NCI-H2196 (cell line): ENCODE results near the gene TBX4.
"Not testable (repeated sequence)": the region's sequence is repeated elsewhere in the genome, so short reads cannot be mapped to it uniquely, and the experiment has no call there.

ENCODE experiments used
- DNase-seq: peaks from one replicate; lab custom pipeline; 2025; ENCODE audit not compliant: unreplicated experiment; lab: John Stamatoyannopoulos, UW

The TBX4 gene

DNA sequence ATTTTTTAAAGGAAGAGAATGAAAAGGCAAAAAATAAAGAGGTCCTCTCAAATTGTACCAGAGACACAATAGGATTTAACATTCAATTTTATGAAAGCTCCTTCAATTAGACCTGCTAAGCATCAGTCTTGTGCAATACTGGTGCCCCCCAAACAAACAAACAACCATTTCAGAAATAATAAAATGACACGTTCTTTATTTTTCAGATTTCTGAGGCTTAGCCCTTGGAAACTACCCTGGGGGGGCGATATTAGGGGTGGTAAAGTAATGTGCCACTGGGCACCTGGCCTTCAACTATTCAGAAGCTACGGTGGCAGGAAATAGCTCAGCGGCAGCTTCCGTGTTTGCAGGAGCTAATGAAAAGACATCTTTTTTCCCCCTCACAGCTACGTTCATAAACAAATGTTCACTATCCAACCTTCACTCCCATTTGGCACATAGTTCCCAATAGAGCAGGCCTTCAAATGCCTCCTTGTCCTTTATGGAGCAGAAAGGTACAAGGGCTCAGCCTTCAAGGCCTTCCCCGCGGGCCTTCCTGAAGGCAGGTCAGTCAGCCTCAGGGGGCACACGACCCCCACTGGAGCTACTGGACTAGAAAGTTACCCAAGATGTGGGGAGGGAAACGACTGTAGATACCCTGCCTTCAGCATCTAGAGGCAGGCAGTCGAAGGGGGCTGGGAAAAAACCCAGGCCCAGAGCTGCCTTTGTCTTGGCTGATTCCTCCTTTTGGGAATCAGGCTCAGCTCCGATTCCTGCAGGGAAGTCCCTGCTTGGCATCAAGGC is 44.1 kb downstream of the TBX4 start:
- no peak for DNase-seq

DNA sequence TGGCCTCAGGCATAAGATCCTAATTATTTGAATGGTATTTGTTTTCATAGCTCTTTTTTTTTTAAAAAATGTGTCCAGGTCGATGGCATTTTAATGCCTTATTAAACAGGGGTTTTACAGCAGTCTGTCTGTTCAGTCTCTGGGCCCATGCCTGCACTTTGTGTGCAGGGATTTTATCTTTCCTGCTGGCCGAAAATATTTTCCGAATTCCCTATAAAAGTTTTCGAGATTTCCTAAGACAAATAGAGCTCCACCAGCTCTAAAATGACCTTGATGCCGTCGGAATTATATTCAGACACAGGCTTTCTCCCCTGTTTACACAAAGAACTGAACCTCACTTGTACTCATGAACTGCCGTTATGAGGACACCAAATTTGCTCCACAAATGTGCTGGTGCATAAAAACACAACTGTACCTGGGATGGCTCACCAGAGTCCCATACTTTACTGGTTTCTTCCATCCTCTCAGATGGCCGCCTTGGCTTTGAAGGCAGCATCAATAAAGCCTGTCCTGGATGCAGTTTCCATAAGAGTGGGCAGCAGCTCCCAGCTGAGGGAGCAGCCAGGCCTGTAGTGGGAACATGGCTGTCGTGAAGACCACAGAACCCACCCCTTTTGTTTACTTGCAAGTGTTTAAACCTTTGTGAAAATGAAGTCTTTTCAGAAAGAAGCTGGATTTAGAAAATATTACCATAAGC is 44.9 kb downstream of the TBX4 start:
- DNase-seq: no peak

DNA sequence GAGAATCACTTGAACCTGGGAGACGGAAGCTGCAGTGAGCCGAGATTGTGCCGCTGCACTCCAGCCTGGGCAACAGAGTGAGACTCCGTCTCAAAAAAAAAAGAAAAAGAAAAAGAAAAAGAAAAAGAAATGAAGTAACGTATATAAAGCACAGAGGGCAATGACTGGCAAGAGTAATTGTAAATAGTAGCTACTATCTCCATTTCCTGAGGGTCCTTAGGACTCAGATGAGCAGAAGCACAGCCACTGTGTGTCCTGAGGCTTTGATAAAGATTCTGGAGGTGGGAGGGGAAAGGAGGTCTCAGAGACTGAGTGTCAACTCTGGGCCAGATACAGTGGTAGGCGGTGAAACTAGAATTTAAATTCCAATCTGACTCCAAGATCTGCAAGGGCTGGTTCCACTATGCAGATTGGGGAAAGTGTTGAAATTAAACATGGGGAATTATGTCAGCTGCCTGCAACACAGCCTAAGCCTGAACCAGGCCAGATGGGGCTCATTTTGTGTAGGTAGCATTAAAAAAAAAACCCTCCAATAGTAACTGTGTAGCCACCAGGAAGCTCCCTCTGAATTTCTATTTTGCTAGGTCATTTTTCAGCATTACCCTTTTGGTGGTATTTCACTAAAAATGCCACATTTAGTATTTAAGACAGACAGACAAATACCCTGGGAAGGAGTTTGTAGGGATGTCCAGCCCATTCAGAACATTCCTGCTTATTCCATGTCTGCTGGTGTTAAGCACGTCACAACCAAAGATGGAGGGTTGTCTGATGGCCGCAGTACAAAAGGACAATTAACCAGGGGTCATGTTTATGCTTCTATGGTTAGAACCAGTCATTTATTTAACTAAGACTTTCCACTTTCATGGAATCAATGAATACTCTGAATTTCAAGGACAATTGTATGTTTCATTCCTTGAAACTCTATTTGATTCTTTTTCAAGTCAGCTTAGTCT is 46.1 kb downstream of the TBX4 start:
- DNase-seq: no peak

DNA sequence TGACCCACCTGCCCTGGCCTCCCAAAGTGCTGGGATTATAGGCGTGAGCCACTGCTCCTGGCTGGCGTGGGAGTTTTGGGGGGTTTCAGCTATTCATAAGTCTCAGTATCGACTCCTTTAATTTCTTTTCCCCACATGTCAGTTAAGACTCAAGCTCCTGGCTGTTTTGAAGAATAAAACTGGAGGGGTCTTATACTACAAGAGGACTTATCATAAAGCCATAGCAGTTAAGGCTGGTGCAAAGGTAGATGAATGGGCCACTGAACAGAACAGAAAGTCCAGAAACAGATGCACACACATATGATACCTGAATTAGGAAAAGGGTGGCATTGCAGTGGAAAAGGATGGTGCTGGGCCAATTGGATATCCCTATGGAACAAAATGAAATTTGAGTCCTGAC is 47.4 kb downstream of the TBX4 start:
- DNase-seq: no peak

- no peak for DNase-seq
Observed at GRCh38 chr17:61500287-61500686, 48.1 kb downstream of the TBX4 start.

GRCh38 chr17:61502292-61502691 is 50.1 kb downstream of the TBX4 start:
- no peak for DNase-seq

DNA sequence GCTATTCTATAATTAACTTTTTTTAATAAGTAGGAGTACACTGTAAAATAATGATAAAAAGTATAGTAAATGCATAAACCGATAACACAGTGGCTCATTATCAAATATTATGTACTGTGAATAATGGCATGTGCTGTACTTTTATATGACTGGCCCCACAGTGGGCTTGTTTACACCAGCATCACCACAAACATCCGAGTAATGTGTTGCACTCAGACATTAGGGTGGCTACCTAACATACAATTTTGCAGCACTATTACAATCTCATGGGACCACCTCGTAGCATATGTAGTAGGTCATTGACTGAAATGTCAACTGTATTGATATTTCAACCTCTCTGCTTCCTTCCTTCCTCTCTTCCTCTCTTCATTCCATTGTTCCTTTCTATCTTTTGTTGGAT is 51.7 kb downstream of the TBX4 start:
- no peak for DNase-seq

DNA sequence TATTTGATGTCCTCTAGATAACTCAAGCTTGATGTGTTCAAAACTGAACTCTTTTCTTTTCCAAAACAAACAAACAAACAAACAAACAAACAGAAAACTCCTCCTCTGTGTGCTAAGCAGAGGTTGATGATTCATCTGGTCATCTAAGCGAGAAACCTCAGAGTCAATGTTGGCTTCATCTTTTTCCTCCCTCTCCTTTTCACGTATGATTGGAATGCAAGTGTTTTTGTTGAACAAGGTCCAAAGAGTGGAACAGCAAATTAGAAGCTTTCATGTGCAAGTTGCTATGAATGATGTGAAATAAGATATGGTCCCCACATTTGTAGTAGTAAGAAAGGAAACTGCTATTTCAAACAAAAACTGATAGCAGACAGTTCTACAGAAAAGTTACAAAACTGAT is 52.5 kb downstream of the TBX4 start:
- DNase-seq: no peak

DNA sequence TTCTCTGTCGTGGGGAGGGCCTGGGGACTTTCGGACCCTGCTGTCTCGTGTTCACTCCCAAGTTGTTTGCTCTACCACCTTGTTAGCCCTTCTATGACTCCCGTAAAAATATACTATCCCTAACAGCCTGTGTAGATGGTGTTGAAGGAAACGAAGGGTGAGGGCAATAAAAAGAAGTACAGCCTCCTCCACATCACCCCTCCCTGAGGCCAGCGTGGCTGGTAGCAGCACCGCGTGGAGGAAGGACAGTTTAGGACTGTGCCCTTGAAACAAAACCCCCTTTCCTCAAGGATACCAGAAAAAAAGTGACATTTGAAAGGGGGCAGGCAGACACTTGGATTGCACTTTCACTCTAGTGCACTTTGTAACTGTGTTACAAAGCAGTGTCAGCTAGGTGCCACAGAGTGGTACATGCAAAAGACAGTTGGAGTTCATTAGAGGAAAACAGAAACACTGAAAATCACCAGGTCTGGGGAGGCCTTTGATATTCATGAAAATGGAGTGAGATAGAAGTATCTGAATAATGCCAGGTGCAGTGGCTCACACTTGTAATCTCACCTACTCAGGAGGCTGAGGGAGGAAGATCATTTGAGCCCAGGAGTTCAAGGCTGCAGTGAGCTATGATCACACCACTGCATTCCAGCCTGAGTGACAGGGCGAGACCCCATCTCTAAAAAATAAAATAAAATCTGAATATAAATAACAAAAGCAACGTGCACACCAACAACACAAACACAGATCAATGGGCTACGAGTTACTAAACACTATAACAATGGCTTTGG is 53.8 kb downstream of the TBX4 start:
- no peak for DNase-seq

GRCh38 chr17:61507383-61508066 is 55.3 kb downstream of the TBX4 start:
- no peak for DNase-seq

DNA sequence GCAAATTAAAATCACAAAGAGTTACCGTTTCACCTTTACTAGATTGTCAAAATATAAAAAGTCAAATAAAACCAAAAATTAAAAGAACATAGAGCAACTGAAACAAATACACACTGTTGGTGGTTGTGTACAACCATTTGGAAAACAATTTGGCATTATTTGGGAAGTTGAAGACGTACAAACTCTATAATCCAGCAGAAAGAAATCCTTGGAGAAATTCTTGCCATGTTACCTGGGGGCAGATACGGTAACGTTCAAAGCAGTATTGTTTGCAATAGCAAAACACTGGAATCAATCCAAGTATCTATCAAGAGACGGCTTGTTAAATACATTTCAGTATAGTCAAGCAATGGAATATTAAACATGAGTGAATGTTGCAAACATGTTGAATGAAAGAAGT is 56.7 kb downstream of the TBX4 start:
- no peak for DNase-seq

DNA sequence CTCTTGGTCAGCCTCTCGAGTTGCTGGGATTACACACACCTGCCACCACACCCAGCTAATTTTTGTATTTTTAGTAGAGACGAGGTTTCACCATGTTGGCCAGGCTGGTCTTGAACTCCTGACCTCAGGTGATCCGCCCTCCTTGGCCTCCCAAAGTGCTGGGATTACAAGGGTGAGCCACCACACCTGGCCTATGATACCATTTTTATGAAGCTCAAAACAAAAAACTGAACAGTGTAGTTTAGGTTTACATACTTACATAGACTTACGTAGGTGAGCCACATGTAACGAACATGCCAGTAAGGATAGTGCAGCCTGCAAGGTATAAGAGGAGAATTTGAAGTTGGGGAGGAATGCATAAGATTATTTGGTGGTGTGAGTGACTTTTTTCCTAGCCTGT is 57.2 kb downstream of the TBX4 start:
- not testable (repeated sequence) for DNase-seq

DNA sequence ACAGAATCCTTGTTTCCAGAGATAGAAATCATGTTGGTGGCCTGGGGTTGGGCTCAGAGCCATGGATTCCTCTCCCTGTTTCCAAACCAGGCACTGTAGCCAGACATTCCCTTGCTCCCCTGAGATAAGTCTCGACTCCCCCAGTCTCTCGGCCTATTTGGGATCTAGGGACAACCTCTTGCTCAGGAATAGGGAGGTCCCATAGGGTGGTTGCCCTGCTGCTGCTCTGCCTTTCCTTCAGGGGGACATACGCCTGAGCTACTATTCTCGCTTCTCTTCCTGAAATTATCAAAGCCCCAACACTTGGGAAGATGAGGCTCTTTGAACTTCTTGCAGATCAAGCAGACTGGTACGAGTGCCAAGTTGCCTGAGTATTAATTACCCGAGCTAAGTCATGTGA is 58.0 kb downstream of the TBX4 start:
- no peak for DNase-seq

DNA sequence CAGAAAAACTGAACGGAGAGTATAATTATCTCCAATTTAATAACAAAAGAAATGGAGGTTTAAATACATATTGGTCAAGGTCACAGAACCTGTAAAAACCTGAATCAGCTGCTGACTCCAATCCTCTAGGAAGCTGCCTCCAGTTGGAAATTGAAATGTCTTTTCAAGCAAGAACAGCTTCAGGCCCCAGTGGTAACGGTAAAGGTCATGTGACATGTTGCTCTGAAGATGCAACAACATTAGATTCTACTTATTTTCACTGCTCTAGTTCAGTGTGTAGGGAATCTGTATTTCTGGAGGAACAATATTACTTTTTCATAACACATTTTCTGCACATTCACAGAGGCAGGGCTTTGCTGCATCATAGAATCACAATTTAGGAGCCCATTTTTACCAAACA is 58.8 kb downstream of the TBX4 start:
- no peak for DNase-seq

- no peak for DNase-seq
Observed at GRCh38 chr17:61511480-61512182, 59.4 kb downstream of the TBX4 start.

DNA sequence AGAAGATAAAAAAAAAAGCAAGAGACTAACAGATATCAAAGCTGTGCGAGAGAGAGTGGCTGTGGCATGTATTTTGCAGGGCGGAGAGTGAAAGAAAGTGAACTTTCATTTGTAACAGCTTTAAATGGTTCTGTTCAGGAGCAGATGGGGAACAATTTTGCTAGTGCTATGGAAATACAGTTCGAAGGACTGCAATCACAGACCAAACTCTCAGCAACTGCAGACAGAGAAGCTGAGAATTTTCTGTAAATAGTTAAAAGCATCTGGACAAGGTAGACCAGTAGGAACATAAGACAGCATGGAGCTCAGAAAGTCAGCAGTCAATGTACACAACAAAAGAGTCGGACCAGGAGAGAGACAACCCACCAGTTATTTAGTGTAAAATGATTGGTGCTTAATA is 62.3 kb downstream of the TBX4 start:
- DNase-seq: no peak

GRCh38 chr17:61517265-61517664 is 65.0 kb downstream of the TBX4 start:
- DNase-seq: no peak

DNA sequence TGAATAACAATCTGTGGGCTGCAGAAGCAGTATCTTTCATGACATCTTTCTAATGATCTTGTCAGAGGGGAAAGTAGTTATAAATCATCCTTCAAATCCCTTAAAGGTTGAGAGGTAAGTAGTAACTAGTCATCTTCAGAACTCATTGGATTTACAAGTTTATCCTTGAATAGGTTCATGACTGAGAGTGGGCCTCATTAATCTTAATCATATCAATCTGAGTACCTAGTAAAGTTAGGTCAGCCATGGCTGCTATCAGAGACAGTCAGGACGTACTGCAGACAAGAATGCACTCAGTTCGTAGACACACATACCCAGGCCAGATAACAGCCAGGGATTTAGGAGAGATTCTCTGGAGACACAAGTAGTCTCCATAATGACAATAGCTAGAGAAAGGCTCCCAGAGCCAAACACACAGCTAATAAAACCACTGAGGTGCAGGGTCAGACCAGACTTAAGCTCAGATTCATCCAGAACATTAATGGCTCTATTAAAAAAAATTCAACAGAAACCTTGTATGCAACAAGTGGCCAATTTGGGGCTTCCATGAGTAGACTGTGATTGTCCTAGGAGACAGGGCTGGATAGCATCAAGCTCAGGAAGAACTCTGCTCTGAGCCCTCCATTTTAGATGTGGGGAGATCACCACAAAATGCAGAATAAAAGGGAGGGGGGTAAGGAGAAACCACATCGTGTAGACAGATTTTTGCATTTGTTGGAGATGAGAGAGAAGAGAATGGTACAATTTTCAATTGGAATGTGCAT is 65.8 kb downstream of the TBX4 start:
- no peak for DNase-seq

DNA sequence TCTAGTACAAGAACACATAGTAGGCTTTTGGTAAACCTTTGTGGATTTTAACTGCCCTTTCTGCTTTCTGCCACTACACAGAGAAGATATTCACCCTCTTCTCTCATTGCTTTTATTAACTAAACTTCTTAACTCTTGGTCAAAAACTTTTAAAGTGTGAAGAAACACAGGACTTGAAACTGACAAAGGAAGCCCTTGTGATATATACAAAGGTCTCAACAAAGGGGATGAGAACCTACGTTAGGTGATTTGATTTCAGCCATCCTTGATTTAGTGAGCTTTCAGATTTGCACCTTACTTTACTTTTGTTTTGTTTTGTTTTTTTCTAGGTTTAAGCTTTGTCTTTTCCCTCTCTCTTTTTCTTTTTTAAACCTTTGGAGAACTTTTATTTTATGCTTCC is 66.9 kb downstream of the TBX4 start:
- no peak for DNase-seq
